Activated B cell treated with CpG ODN at 0.5 μM for 24 hours (primary cell): ENCODE results near the gene ADD1. TPM values are rescaled to one million over a fixed set of nuclear protein-coding genes. Genes with fewer than 3 reads are reported as not detected.

Experiments used
- ATAC-seq: fragments of 200-7000 bp; cut with Tn5 transposase; one replicate; pipeline ENCODE4 v1.10.0; 2021; ENCODE audit warnings: low read depth, mild to moderate bottlenecking, moderate library complexity
- CTCF ChIA-PET: fragments of 350-600 bp; sonication (Branson Sonifier 250); formaldehyde crosslinking; loops from one replicate; lab custom pipeline; 2021; ENCODE audit warnings: antibody characterized with exemption; lab: Charles Lee
- POLR2A ChIA-PET: fragments of 350-600 bp; sonication (Branson Sonifier 250); formaldehyde crosslinking; loops from one replicate; lab custom pipeline; 2021; ENCODE audit warnings: antibody characterized with exemption; lab: Charles Lee
- DNase-seq: peaks from one replicate; pipeline ENCODE4 v3.0.0; 2022
- H3K27ac Mint-ChIP-seq: one replicate; pipeline ENCODE4 v1.8.0; 2020; ENCODE audit warnings: mixed read lengths
- H3K27me3 Mint-ChIP-seq: one replicate; pipeline ENCODE4 v1.8.0; 2021; ENCODE audit warnings: mixed read lengths
- H3K36me3 Mint-ChIP-seq: one replicate; pipeline ENCODE4 v1.8.0; 2021; ENCODE audit warnings: low read depth, mixed read lengths
- H3K4me1 Mint-ChIP-seq: one replicate; pipeline ENCODE4 v1.8.0; 2021; ENCODE audit warnings: mixed read lengths
- H3K4me3 Mint-ChIP-seq: one replicate; pipeline ENCODE4 v1.8.0; 2020; ENCODE audit warnings: mild to moderate bottlenecking, mixed read lengths
- H3K9me3 Mint-ChIP-seq: one replicate; pipeline ENCODE4 v1.8.0; 2020; ENCODE audit warnings: mixed read lengths
- intact Hi-C: fragments of 100-400 bp; cut with micrococcal nuclease; formaldehyde crosslinking; loops from one replicate; pipeline ENCODE4 v1.15.1; 2024
- total RNA-seq: library from RNA; stranded (reverse); gene quantifications from 2 replicates; pipeline ENCODE4 v1.2.3, GENCODE V29; 2022
- TF ChIP-seq, protein P1 (sequence below): fragments of 200-600 bp; IDR thresholded peaks from one replicate; pipeline ENCODE4 v1.8.0; 2022; ENCODE audit warnings: antibody characterized with exemption, mild to moderate bottlenecking

Gene ADD1
- total RNA-seq, 1 donor from 2014 or later = 340 TPM

DNA sequence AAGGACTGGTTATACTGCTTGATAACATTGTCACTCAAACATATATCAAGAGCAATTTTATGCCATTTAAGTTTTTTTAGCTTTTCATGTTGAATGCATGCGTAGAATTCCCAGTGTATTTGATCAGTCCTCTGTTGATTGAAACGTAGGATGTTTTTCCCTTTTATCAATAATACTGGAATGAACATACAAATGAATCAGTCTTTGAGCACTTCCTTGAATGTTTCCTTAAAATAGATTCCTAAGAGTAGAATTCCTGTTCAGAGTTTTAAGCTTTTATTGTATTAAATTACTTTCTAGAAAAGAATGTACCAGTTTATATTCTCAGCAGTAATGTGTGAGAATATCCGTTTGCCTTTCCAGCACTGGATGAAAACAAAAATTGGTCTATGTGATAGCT is 37.8 kb downstream of the ADD1 start:
- H3K9me3 Mint-ChIP-seq = no peaks in the 10 kb centered on the region
- peaks cover 7% of the 10 kb centered on the region for H3K4me1 Mint-ChIP-seq
- H3K36me3 Mint-ChIP-seq = peaks cover 85% of the 10 kb centered on the region
- H3K4me3 Mint-ChIP-seq = no peak overlapping the region
- ChIA-PET CTCF (interaction anchor here (0.7 kb wide), 1 partner anchor 9 kb away, joined by 3 read pairs; no protein-coding TSS in a partner anchor), POLR2A (interaction anchor here (0.7 kb wide), 1 partner anchor 39 kb away, joined by 7 read pairs; no protein-coding TSS in a partner anchor)
- TF ChIP-seq, protein P1, sequence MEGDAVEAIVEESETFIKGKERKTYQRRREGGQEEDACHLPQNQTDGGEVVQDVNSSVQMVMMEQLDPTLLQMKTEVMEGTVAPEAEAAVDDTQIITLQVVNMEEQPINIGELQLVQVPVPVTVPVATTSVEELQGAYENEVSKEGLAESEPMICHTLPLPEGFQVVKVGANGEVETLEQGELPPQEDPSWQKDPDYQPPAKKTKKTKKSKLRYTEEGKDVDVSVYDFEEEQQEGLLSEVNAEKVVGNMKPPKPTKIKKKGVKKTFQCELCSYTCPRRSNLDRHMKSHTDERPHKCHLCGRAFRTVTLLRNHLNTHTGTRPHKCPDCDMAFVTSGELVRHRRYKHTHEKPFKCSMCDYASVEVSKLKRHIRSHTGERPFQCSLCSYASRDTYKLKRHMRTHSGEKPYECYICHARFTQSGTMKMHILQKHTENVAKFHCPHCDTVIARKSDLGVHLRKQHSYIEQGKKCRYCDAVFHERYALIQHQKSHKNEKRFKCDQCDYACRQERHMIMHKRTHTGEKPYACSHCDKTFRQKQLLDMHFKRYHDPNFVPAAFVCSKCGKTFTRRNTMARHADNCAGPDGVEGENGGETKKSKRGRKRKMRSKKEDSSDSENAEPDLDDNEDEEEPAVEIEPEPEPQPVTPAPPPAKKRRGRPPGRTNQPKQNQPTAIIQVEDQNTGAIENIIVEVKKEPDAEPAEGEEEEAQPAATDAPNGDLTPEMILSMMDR = no peak
- ATAC-seq (no peak), DNase-seq (no peak)
- H3K27ac Mint-ChIP-seq = no peak overlapping the region
- intact Hi-C loops = loop anchor here (5.0 kb wide), 1 partner anchor 34 kb away; no protein-coding TSS in a partner anchor
- no peaks in the 10 kb centered on the region for H3K27me3 Mint-ChIP-seq

DNA sequence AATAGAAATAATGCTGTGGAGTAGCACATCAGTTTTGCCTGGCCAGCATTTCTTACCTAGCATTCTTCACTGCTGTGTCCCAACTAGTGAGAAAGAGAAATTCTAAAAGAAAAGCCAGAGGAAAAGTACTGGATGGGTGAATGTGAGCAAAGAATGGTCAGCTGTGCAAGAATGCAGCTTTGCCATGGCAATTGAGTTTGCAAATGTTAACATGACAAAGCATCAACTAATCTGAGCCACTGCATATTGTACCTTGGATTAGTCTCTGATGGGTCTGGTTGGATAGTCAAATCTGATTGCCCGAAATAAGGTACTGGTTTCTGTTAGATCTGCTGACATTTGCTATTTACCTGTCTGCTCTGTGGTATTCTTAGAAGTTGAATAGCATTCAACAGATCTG is 38.7 kb downstream of the ADD1 start:
- intact Hi-C loops = loop anchor here (5.0 kb wide), 1 partner anchor 35 kb away; no protein-coding TSS in a partner anchor
- peaks cover 86% of the 10 kb centered on the region for H3K36me3 Mint-ChIP-seq
- TF ChIP-seq, protein P1 = no peak
- H3K4me1 Mint-ChIP-seq = peaks cover 7% of the 10 kb centered on the region
- H3K27ac Mint-ChIP-seq = no peak overlapping the region
- no peaks in the 10 kb centered on the region for H3K27me3 Mint-ChIP-seq
- no peak overlapping the region for H3K4me3 Mint-ChIP-seq
- ChIA-PET POLR2A (no interaction called here), CTCF (no interaction called here)
- ATAC-seq = no peak
- DNase-seq = no peak
- no peaks in the 10 kb centered on the region for H3K9me3 Mint-ChIP-seq

DNA sequence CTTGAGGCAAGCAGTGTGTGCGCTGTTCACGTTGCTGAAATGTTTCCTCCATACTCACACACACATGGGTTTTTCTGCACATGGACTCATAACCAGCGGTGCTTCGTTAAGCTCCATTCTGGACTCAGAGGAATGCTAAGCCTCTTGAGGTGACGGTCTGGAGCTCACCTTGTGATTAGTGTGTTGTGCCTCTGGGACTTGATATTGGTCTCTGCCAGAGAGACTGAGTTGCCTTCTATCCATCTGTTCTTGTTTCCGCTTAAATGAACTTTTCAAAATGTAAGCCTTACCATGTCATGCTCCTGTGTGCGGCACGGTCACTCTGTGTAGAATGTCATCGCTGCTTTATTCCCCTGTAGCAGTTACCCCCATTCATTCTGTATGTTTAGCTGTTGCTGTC is 42.5 kb downstream of the ADD1 start:
- CTCF ChIA-PET = interaction anchor here (0.6 kb wide), 1 partner anchor 45 kb away, joined by 3 read pairs; no protein-coding TSS in a partner anchor
- no peaks in the 10 kb centered on the region for H3K9me3 Mint-ChIP-seq
- no peak overlapping the region for H3K27ac Mint-ChIP-seq
- H3K36me3 Mint-ChIP-seq = peaks cover 72% of the 10 kb centered on the region
- ATAC-seq (no peak), DNase-seq (no peak)
- no peaks in the 10 kb centered on the region for H3K27me3 Mint-ChIP-seq
- peaks cover 2% of the 10 kb centered on the region for H3K4me1 Mint-ChIP-seq
- POLR2A ChIA-PET = no interaction called here
- intact Hi-C loops = no loop called here
- H3K4me3 Mint-ChIP-seq = no peak overlapping the region
- TF ChIP-seq, protein P1 = no peak

DNA sequence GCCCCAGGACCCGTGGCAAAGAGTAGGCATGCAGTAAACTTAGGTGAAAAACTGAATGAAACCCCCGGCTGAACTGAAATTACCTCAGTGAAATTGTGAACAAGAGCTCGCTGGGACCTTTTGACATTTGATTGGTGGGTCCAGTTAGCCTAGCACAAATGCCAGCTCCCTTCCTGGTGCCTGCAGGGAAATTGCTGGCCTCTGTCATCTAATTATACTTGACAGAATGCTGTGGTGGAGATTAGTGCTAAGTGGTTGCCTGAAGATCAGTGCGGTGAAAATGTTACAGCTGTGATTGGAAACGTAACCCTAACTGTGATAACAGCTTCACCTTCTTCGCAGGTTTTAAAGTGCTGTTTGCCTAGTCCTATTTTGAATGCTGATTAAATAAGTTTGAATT is 43.0 kb downstream of the ADD1 start:
- no peak overlapping the region for H3K4me3 Mint-ChIP-seq
- CTCF ChIA-PET = interaction anchor here (0.6 kb wide), 1 partner anchor 45 kb away, joined by 3 read pairs; no protein-coding TSS in a partner anchor
- no peaks in the 10 kb centered on the region for H3K27me3 Mint-ChIP-seq
- H3K36me3 Mint-ChIP-seq = peaks cover 70% of the 10 kb centered on the region
- no peak for ATAC-seq
- H3K27ac Mint-ChIP-seq = no peak overlapping the region
- DNase-seq = no peak
- peaks cover 3% of the 10 kb centered on the region for H3K4me1 Mint-ChIP-seq
- POLR2A ChIA-PET = no interaction called here
- intact Hi-C loops = no loop called here
- TF ChIP-seq, protein P1 = no peak
- no peaks in the 10 kb centered on the region for H3K9me3 Mint-ChIP-seq

DNA sequence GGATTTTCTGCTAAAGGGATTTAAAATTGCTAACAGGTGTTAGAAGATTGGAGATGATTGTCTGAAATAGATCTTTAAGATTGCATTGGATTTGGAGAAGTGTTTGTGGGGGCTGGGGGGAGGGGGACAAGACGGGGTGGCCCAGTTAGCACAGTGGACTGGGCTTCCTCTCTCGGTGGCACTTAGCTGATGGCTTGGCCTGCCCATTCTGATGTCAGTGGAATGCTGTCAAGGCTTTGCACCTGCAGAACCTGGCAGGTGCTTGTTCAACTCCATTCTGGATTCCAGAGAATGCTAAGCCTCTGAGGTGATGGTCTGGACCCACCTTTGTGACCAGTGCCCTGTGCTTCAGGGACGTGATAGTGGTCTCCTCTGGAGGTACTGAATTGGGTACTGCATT is 43.7 kb downstream of the ADD1 start:
- TF ChIP-seq, protein P1 = no peak
- ChIA-PET POLR2A (no interaction called here), CTCF (interaction anchor here (0.6 kb wide), 1 partner anchor 8 kb away, joined by 3 read pairs; no protein-coding TSS in a partner anchor)
- DNase-seq (no peak), ATAC-seq (no peak)
- Mint-ChIP-seq H3K9me3 (no peaks in the 10 kb centered on the region), H3K27me3 (no peaks in the 10 kb centered on the region), H3K4me1 (peaks cover 5% of the 10 kb centered on the region), H3K4me3 (no peak overlapping the region), H3K36me3 (peaks cover 70% of the 10 kb centered on the region), H3K27ac (no peak overlapping the region)
- intact Hi-C loops = no loop called here
